Effector CD8-positive, alpha-beta T cell (primary cell): ENCODE data around the gene NUDT4B.
"Not testable (repeated sequence)": the region's sequence is repeated elsewhere in the genome, so short reads cannot be mapped to it uniquely, and the experiment has no call there.

Source experiments
- DNase-seq: peaks from one replicate; lab custom pipeline; 2025; lab: John Stamatoyannopoulos, UW

Gene NUDT4B

GRCh38 chr1:148738667-148739066 is 9.9 kb upstream of the NUDT4B start:
- not testable (repeated sequence) for DNase-seq

DNA sequence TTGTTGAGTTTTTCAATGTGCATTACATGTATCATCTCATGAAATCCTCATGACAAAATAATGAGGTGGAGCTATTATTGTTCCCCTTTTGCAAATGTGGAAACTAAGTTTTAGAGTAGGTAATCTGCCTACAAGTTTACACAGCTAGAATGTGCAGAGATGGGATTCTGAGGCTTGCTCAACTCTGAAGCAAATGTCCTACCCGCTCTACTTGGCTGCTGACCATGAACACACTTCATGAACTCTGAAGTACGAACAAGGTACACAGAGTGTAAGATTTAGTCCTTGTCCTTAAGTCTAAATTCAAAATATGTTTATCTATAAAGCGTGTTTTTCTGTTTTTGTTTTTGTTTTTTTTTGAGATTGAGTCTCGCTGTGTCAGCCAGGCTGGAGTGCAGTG is 5.4 kb upstream of the NUDT4B start:
- DNase-seq = not testable (repeated sequence)

DNA sequence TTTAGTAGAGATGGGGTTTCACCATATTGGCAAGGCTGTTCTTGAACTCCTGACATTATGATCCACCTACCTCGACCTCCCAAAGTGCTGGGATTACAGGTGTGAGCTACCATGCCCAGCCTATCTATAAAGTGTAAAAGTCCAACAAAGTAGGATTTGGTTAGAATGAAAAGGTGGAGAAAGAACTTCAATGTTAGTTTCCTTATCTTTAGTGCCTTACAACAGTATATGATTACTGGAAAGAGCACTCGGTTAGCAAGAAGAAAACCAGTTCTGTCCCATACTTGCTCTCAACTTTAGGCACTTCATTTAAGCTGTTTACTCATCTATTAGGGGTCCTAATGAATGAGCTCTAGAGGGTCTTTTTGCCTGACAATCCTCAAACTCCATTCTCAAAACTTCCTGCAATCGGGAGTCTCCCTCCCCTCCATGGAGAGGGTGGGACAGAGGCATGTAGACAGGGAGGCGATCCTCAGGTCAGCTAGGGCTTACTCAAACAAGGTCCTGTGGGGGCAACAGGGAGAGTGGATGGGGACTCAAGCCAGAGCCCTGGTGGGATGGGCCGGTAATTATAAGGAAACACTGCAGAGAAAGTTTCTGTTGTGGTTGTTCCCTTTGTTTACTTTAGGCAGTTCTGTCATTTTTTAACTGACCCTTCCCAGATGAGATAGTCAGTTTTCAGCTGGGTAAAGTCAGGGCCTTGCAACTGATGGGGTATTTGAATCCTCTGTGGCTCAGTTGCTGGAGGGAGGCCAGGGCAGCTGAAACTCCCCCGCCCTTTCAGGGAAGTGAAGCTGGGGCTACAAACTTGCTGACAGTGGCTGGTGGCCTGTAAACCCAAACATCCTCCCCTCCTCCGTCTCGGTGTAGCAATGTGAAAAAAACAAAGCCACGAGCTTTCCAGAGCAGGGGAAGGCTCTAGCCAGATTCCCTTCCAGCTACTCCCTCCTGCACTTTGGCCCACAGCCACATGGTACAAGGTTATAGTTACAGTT is 4.6 kb upstream of the NUDT4B start:
- not testable (repeated sequence) for DNase-seq

GRCh38 chr1:148749335-148749681 is 734 bp downstream of the NUDT4B start:
- DNase-seq = not testable (repeated sequence)

GRCh38 chr1:148756231-148756630 is 7.7 kb downstream of the NUDT4B start:
- DNase-seq = not testable (repeated sequence)

GRCh38 chr1:148757446-148757845 is 8.9 kb downstream of the NUDT4B start:
- not testable (repeated sequence) for DNase-seq

DNA sequence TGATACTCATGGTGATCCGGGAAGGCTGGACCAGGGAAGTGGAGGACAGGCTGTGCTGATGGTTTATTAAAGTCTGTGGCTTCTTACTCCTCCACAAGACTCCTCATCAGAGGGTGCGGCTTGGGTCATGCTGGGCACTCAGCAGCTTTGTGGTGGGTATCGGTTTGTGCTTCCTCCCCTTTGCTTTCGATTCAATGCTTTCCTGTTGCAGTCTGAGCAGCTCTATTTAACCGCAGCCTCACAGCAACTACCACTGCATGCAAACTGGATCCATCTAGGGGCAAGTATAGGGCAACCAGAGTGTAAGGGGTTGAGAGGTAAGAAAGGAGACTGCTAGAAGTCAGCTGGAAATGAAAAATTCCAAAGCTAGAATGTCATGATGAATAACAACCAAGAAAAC is 9.8 kb downstream of the NUDT4B start:
- not testable (repeated sequence) for DNase-seq

DNA sequence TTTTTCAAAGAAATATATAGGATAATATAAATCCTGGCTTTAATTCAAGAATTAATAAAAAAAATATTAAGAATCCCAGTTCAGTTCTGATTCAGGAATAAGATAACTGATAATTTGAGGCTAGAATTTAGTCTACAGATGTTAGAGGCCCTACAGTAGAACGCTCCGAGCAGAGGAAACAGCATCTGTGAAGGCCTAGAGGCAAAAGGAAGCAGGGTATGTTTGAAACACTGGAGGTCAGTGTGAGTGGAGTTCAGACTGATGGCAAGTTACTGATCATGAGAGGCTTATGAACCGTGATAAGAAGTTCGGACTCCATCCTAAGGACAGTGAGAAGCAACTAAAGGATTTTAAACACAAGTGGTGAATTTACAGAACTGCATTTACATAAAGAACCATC is 10.4 kb downstream of the NUDT4B start:
- DNase-seq = not testable (repeated sequence)

DNA sequence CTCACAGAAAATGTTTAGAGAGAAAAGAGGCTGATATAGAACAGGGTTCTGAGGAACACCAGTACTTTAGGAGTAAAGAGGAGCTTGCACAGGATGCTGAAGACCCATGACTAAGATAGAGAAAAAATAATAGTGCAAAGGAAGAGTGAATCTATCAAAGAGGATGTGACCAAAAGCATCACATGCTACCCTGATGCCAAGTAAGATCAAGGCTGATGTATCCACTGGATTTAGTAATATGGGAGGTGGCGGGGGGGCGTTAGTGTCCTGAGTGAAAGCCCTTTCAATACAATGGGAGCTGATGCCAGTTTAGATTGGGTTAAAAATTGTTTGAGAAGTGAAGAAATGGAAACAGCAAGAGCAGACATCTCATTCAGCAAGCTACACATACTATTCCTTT is 11.2 kb downstream of the NUDT4B start:
- not testable (repeated sequence) for DNase-seq

DNA sequence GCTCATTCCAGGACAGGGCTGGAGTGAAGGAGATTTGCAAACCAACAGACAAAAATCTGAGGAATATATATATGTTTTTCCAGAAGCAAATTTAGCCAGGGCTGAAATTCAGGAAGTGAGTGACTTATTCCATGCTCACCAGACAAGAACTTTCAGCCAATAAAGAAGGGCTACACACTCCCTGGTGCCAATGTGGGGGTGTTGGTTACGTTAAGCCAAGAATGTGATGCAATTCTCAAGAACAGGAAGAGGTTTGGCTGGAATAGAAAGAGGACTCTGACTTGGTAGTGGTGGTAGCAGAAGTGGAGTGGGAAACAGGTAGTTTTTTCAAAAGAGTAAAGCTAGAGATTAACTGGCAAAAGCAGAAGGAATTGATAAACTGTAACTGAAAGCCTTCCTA is 11.6 kb downstream of the NUDT4B start:
- not testable (repeated sequence) for DNase-seq

DNA sequence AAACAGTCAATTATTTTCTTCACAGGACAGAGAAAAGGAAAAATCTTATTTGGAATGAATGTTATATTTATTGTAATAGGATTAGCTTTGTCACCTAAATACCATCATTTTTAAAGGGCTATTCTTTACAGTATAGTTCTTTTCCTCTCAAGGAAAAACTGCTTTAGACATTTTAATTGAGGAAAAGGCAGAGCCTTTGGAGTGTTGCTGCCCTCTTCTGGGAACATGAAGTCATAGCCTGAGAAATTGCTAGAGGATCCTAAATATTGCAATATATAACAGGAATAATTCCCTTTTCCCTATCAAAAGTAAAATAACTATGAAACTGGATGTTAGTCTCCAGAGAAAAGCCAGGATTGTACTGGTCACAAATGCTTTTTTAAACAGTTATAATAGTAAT is 12.8 kb downstream of the NUDT4B start:
- not testable (repeated sequence) for DNase-seq

DNA sequence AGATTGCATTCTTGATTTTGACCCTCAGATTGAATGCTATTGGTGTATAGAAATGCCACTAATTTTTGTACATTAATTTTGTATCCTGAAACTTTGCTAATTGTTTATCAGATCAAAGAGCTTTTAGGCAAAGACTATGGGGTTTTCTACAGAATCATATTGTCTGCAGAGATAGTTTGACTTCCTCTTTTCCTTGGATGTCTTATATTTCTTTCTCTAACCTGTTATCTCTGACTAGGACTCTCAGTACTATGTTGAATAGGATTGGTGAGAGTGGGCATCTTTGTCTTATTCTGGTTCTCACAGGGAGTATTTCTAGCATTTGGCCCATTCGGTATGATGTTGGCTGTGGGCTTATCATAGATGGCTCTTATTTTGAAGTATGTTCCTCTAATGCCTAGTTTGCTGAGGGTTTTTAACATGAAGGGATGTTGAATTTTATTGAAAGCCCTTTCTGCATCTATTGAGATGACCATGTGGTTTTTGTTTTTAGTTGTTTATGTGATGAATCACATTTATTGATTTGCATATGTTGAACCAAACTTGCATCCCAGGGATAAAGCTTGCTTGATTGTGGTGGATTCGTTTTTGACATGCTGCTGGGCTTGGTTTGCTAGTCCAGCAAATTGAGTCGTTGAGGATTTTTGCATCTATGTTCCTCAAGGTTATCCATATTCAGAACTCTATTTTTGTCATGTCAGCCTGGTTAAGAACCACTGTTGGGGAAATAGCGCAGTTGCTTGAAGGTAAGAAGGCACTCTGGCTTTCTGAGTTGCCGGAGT is 16.9 kb downstream of the NUDT4B start:
- not testable (repeated sequence) for DNase-seq

DNA sequence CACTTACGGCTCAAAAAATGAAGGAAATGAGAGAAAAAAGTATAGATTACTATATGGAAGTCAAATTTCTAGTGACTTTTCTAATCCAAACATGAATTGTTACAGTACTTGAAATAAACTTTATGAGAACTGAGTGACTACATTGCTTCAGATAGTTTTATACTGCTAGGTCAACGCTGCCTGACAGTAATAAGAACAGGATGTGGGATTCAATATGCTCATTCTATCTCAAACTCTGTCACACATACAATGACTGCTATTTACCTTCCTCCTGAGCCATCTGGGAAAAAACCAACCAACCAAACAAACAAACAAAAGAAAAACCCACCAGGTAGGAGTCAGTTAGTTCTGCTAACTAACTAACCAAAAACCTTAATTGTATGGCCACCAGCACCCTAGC is 20.0 kb downstream of the NUDT4B start:
- not testable (repeated sequence) for DNase-seq

GRCh38 chr1:148769495-148769894 is 20.9 kb downstream of the NUDT4B start:
- DNase-seq = not testable (repeated sequence)

GRCh38 chr1:148773690-148774089 is 25.1 kb downstream of the NUDT4B start:
- DNase-seq = not testable (repeated sequence)

GRCh38 chr1:148774102-148774501 is 25.5 kb downstream of the NUDT4B start:
- DNase-seq = not testable (repeated sequence)

GRCh38 chr1:148775263-148775662 is 26.7 kb downstream of the NUDT4B start:
- DNase-seq = not testable (repeated sequence)

DNA sequence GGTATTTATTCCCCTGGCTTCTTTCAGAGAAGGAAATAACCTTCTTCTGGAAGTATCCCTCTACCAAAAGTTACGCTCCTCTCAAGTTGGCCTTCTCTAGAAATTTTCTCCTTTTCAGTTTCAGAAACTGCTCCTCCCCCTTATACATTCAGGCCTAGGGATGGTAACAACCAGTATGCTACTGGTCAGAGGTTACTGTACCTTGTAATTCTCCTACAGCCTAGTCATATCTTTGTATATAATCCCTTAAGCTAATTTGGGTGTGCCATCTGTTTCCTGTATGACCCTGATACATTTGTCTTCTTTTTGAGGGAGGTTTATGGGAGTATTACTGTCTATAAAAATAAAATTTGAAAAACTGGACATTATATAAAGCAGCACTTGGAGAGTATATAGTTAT is 29.1 kb downstream of the NUDT4B start:
- DNase-seq = not testable (repeated sequence)

GRCh38 chr1:148780404-148780803 is 31.8 kb downstream of the NUDT4B start:
- not testable (repeated sequence) for DNase-seq

DNA sequence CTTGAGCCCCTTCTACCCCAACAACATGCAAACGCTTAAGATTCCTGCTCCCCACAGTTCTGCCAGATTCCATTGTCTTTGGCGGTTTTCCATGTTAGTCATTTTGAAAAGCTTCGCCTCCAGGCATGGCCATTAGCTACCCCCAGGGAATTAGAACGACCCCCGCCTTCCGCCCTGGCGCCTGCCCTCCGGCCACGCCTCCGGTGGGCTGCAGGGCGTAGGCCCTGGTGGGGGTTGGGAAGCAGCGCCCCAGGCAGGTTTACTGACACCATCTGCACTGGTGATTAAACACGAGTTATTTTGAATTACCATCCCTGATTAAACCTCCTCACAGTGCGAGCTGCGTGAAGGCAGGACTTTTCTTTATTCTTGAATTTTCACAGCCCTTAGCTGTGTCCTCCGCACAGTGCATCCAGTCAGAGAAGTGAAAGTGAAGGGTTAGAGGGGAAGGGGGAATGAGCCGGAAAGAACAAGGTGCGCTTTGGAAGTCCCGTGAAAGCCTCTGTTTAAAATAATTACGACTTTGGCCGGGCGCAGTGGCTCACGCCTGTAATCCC is 43.0 kb downstream of the NUDT4B start:
- DNase-seq = not testable (repeated sequence)

GRCh38 chr1:148793762-148794332 is 45.3 kb downstream of the NUDT4B start:
- not testable (repeated sequence) for DNase-seq
